ENCODE data around the gene TCHP.

Gene TCHP

GRCh38 chr12:109961612-109962011 is 61.5 kb downstream of the TCHP start:
- no peak for DNase-seq (ENCODE audit: low spot score)
- no peak for TF ChIP-seq CTCF (IDR thresholded peaks at IDR 0.05; ENCODE audit: borderline replicate concordance, control extremely low read depth, extremely low read depth, insufficient read depth, missing control alignments)
- in situ Hi-C loops (cut with MboI; ENCODE audit: low sequenced_read_pairs, unreplicated experiment) = no loop called here

- TF ChIP-seq CTCF (IDR thresholded peaks at IDR 0.05; ENCODE audit: borderline replicate concordance, control extremely low read depth, extremely low read depth, insufficient read depth, missing control alignments) = no peak
- DNase-seq (ENCODE audit: low spot score) = no peak
- in situ Hi-C loops (cut with MboI; ENCODE audit: low sequenced_read_pairs, unreplicated experiment) = no loop called here
Observed at GRCh38 chr12:109962398-109962797, 62.3 kb downstream of the TCHP start.

GRCh38 chr12:109963330-109963729 is 63.3 kb downstream of the TCHP start:
- no peak for TF ChIP-seq CTCF (IDR thresholded peaks at IDR 0.05; ENCODE audit: borderline replicate concordance, control extremely low read depth, extremely low read depth, insufficient read depth, missing control alignments)
- in situ Hi-C loops (cut with MboI; ENCODE audit: low sequenced_read_pairs, unreplicated experiment) = no loop called here
- DNase-seq (ENCODE audit: low spot score) = no peak

GRCh38 chr12:109963743-109964429 is 63.8 kb downstream of the TCHP start:
- TF ChIP-seq CTCF (IDR thresholded peaks at IDR 0.05; ENCODE audit: borderline replicate concordance, control extremely low read depth, extremely low read depth, insufficient read depth, missing control alignments) = no peak
- in situ Hi-C loops (cut with MboI; ENCODE audit: low sequenced_read_pairs, unreplicated experiment) = no loop called here
- no peak for DNase-seq (ENCODE audit: low spot score)

- no peak for TF ChIP-seq CTCF (IDR thresholded peaks at IDR 0.05; ENCODE audit: borderline replicate concordance, control extremely low read depth, extremely low read depth, insufficient read depth, missing control alignments)
- in situ Hi-C loops (cut with MboI; ENCODE audit: low sequenced_read_pairs, unreplicated experiment) = no loop called here
Observed at GRCh38 chr12:109966546-109966945, 66.5 kb downstream of the TCHP start.

GRCh38 chr12:109967383-109968031 is 67.4 kb downstream of the TCHP start:
- in situ Hi-C loops (cut with MboI; ENCODE audit: low sequenced_read_pairs, unreplicated experiment) = no loop called here
- DNase-seq (ENCODE audit: low spot score) = no peak
- no peak for TF ChIP-seq CTCF (IDR thresholded peaks at IDR 0.05; ENCODE audit: borderline replicate concordance, control extremely low read depth, extremely low read depth, insufficient read depth, missing control alignments)

More at GRCh38 chr12:109966546-109966945, 66.5 kb downstream of the TCHP start:
- no peak for DNase-seq (ENCODE audit: low spot score)
